ENCODE results near the gene POLR1D. TPM values are rescaled to one million over a fixed set of nuclear protein-coding genes. Genes with fewer than 3 reads are reported as not detected.
A peak's percentile ranks its signal among the peaks of the same experiment; 100 is the strongest.

Gene POLR1D
- total RNA-seq, 1 donor from 2014 or later = 127 TPM

DNA sequence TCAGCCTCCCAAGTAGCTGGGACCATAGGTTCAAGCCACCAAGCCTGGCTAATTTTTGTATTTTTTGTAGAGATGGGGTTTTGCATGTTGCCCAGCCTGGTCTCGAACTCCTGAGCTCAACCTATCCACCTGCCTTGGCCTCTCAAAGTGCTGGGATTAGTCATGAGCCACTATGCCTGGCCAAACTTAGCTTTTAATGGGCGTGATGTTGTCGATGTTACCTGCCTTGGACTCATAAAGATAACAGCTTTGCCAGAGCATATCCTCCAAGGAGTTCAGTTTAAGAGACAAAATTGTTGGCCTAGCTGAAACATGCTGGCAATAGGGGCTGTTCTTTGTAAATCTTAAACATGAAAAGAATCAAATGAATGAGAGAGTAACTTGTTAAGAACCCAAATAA is 13.1 kb downstream of the POLR1D start:
- Mint-ChIP-seq H3K36me3 (ENCODE audit: low read depth) (peaks cover 48% of the 10 kb centered on the region), H3K9me3 (no peaks in the 10 kb centered on the region), H3K27me3 (ENCODE audit: low read depth) (no peaks in the 10 kb centered on the region), H3K4me1 (ENCODE audit: low read depth) (peaks cover 48% of the 10 kb centered on the region), H3K27ac (no peak overlapping the region), H3K4me3 (ENCODE audit: low read depth) (no peak overlapping the region)
- no peak for DNase-seq (ENCODE audit: low spot score)
- intact Hi-C loops (cut with micrococcal nuclease) = no loop called here

DNA sequence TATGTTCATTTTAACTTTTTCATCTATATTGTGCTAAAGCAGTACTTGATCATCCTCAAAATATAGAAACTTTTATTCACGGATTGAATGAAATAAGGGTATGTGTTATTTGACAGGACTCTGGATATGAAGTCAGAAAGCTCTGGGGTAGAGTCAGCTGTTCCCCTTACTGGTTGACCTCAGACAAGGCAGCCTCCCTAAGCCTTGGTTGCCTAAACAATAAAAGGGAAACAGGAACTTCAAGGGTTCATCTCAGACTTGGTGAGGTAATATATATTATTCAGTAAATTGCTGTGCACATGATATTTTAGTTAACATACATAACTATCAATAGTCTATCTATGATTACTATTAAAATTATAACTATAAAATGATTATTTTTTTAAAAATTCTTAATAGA is 13.6 kb downstream of the POLR1D start:
- no peak overlapping the region for H3K4me3 Mint-ChIP-seq (ENCODE audit: low read depth)
- H3K36me3 Mint-ChIP-seq (ENCODE audit: low read depth) = peaks cover 46% of the 10 kb centered on the region
- H3K27me3 Mint-ChIP-seq (ENCODE audit: low read depth) = no peaks in the 10 kb centered on the region
- H3K9me3 Mint-ChIP-seq = no peaks in the 10 kb centered on the region
- DNase-seq (ENCODE audit: low spot score) = no peak
- no peak overlapping the region for H3K27ac Mint-ChIP-seq
- peaks cover 50% of the 10 kb centered on the region for H3K4me1 Mint-ChIP-seq (ENCODE audit: low read depth)
- intact Hi-C loops (cut with micrococcal nuclease) = no loop called here

DNA sequence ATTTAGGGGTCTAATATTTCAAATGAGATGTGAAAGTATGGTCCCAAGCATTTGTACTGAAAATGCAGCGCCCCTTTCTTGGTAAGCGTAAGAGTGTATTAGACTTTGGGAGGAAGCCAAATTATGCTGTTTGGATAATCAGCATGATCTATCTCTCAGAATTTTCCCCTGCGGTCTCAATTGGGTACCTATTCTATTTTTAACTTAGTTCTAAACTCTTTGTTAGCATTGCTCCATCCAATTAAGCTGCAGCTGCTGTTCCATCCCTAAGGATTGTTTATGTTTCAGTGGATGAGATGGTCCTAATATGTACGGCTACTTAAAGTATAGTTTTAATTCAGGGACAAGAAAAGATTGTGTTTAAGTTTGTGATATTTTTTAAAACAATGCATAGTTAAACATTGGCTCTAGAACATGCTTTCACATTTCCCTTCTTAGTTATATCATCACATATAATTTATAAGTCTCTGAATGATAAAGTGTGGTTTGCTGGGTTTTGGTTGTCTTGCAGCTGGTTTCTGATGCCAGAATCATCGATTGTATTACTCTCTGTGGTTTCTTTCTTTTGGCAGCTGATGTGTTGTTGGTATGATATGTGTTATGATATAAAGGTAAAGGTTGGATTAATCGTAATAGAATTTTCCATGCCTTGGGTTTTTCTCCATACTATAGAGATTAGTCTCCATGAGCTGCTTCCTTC is 15.0 kb downstream of the POLR1D start:
- Mint-ChIP-seq H3K4me3 (ENCODE audit: low read depth) (no peak overlapping the region), H3K9me3 (no peaks in the 10 kb centered on the region), H3K36me3 (ENCODE audit: low read depth) (peaks cover 35% of the 10 kb centered on the region), H3K4me1 (ENCODE audit: low read depth) (peaks cover 42% of the 10 kb centered on the region), H3K27me3 (ENCODE audit: low read depth) (no peaks in the 10 kb centered on the region), H3K27ac (peak overlapping the region; percentile 9)
- DNase-seq (ENCODE audit: low spot score) = no peak
- intact Hi-C loops (cut with micrococcal nuclease) = no loop called here

DNA sequence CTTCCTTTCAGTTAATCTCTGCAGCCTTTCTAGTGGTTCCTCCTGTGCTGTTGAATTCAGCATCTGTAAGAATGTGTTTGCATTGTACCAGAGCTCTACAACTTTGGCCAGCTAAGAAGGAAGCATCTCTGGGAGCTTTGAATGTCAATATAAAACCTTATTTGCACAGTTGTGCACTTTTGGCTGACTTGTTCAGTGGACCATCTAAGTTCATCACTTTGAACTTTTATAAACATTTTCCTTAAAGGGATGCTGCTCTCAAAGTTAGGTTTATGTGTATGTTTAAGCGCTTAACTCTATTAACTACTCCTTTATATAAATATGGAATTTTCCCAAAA is 15.6 kb downstream of the POLR1D start:
- Mint-ChIP-seq H3K27me3 (ENCODE audit: low read depth) (no peaks in the 10 kb centered on the region), H3K36me3 (ENCODE audit: low read depth) (peaks cover 30% of the 10 kb centered on the region), H3K27ac (peak overlapping the region; percentile 9), H3K4me1 (ENCODE audit: low read depth) (peaks cover 41% of the 10 kb centered on the region), H3K9me3 (no peaks in the 10 kb centered on the region), H3K4me3 (ENCODE audit: low read depth) (no peak overlapping the region)
- intact Hi-C loops (cut with micrococcal nuclease) = no loop called here
- no peak for DNase-seq (ENCODE audit: low spot score)

DNA sequence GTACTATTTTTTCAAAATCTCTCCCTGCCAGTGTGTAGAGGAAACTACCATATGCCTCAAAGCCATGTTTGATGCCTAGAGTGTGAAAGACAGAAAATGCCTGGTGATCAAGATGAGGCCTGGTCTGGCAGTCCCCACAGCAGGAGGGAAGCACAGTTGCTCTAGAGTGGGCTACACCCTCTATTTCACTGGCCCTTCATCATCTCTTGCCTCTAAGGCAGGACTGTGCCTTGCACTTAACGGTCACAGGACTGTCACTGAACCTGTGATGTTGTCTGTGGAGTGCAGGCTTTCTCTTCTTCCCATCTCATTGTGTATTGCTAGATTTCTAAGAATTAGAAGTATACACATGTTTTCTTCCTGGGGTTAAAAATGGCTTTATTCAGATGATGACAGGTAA is 16.3 kb downstream of the POLR1D start:
- H3K27me3 Mint-ChIP-seq (ENCODE audit: low read depth) = no peaks in the 10 kb centered on the region
- no peak overlapping the region for H3K4me3 Mint-ChIP-seq (ENCODE audit: low read depth)
- peaks cover 46% of the 10 kb centered on the region for H3K4me1 Mint-ChIP-seq (ENCODE audit: low read depth)
- peaks cover 26% of the 10 kb centered on the region for H3K36me3 Mint-ChIP-seq (ENCODE audit: low read depth)
- H3K27ac Mint-ChIP-seq = no peak overlapping the region
- intact Hi-C loops (cut with micrococcal nuclease) = no loop called here
- no peaks in the 10 kb centered on the region for H3K9me3 Mint-ChIP-seq
- DNase-seq (ENCODE audit: low spot score) = no peak

DNA sequence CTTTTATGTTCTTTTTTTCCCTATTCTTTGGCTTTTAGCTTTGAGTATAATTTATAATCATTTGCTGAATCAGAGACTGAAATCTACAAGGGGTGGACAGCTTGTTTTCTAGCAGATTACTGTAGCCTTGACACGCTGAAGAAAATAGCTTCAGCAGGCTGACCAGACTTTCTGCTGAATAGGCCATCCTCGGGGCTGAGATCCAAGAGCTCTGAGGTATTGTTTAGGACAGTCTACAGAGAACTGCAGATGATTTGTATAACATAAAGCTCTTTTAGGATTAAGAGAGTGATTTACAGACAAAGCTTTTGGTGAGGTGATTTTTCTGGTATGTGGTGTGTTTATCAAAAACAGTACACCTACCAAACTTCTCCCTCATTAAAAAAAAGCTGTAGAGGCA is 16.8 kb downstream of the POLR1D start:
- Mint-ChIP-seq H3K4me1 (ENCODE audit: low read depth) (peaks cover 51% of the 10 kb centered on the region), H3K9me3 (no peaks in the 10 kb centered on the region), H3K27ac (no peak overlapping the region), H3K4me3 (ENCODE audit: low read depth) (no peak overlapping the region), H3K27me3 (ENCODE audit: low read depth) (no peaks in the 10 kb centered on the region), H3K36me3 (ENCODE audit: low read depth) (peaks cover 28% of the 10 kb centered on the region)
- intact Hi-C loops (cut with micrococcal nuclease) = no loop called here
- DNase-seq (ENCODE audit: low spot score) = no peak

DNA sequence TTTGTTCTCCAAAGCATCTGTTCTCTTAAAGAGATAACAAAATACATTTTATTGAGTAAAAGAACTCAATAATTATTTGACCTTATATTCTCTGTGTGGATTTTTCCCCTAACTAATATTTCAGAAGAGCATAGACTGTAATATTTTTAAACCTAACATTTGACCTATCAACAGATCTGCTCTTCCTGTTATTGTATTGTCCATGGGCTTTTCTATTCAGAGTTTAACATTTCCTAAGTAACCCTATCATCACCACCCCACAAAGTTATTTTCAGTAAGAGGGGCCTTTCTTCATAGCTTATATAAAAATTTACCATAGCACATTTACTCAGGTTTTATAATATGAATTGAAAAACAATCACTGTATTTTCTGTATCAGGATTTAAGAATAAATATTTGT is 17.5 kb downstream of the POLR1D start:
- intact Hi-C loops (cut with micrococcal nuclease) = no loop called here
- Mint-ChIP-seq H3K36me3 (ENCODE audit: low read depth) (peaks cover 31% of the 10 kb centered on the region), H3K4me1 (ENCODE audit: low read depth) (peaks cover 56% of the 10 kb centered on the region)

DNA sequence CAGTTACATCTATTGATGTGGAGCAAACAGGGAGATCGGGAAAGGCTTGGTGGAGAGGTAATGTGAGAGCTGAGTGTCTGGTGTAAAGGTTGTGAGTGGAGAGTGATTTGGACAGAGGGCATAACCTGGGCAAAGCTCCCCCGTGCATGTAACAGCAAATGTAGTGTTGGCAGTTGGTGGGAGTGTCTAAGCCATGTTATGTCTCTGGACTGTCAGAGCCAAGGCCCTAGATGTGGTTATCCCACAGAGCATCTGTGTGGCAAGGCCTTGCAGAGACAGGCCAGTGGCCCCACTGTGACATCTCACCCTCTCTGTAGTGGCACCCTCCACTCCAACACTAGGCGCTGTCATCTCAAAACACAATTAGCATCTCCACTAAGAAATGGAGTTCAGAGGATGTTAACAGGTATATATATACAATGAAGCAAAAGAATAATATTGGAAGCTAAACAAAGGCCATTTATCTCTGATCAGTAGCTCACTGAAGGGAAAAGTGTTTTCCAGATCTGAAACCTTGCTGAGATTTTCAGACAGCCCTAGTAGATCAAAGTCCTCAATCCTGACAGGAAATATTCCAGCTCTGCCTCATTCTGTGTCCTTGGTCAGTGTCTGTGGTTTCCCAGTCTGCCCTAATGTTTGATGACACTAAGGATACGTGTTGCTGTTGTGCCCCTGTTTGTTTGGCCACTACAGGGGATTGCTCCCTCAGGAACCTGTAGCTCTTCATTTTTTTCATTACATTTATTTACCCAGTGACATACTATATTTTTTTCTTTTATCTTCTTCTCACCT is 20.2 kb downstream of the POLR1D start:
- H3K36me3 Mint-ChIP-seq (ENCODE audit: low read depth) = peaks cover 44% of the 10 kb centered on the region
- intact Hi-C loops (cut with micrococcal nuclease) = no loop called here
- H3K4me1 Mint-ChIP-seq (ENCODE audit: low read depth) = peaks cover 47% of the 10 kb centered on the region
- DNase-seq (ENCODE audit: low spot score) = no peak
- no peaks in the 10 kb centered on the region for H3K27me3 Mint-ChIP-seq (ENCODE audit: low read depth)
- H3K27ac Mint-ChIP-seq = no peak overlapping the region
- no peak overlapping the region for H3K4me3 Mint-ChIP-seq (ENCODE audit: low read depth)
- peaks cover 5% of the 10 kb centered on the region for H3K9me3 Mint-ChIP-seq

More for the DNA sequence above, 17.5 kb downstream of the POLR1D start:
- Mint-ChIP-seq H3K27me3 (ENCODE audit: low read depth) (no peaks in the 10 kb centered on the region), H3K9me3 (no peaks in the 10 kb centered on the region), H3K4me3 (ENCODE audit: low read depth) (no peak overlapping the region), H3K27ac (no peak overlapping the region)
- DNase-seq (ENCODE audit: low spot score) = no peak

DNA sequence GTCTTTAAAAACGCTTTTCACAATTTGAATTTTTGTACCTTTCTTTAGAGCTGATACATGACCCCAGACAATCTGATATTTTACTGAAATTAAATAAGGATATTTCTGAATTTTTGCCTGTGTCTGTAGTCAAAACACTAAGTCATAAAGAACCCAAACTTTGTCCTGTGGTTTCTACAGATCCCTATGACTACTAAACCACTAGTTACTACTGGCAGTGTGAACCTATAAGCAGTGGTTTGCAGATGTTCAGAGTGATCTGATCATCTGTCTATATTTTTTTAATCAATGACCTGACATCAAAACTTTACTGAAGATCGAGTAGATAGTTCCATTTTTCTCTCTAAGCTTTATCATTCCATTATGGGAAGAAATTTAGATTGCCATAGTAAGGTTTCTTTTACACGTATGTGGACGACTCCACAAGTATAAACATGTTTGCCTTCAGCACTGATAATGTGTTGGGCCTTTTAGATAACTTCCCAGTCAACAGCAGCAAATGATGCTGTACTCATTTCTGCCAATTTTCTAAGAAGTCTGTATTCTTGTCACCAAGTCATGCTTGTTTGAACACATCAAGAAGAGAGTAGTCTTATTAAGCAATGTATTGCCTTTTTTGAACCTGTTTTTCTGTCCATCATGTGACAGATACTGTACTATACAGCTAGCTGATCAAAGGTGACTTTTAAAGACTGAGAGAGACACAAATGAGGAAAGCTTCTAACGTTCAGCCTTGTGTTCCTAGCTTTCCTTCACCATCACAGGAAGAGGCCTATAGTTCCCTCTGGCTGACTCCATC is 21.8 kb downstream of the POLR1D start:
- Mint-ChIP-seq H3K27ac (peak overlapping the region; percentile 5), H3K9me3 (peaks cover 5% of the 10 kb centered on the region), H3K4me1 (ENCODE audit: low read depth) (peaks cover 38% of the 10 kb centered on the region), H3K27me3 (ENCODE audit: low read depth) (no peaks in the 10 kb centered on the region), H3K36me3 (ENCODE audit: low read depth) (peaks cover 44% of the 10 kb centered on the region), H3K4me3 (ENCODE audit: low read depth) (no peak overlapping the region)
- no peak for DNase-seq (ENCODE audit: low spot score)
- intact Hi-C loops (cut with micrococcal nuclease) = no loop called here

DNA sequence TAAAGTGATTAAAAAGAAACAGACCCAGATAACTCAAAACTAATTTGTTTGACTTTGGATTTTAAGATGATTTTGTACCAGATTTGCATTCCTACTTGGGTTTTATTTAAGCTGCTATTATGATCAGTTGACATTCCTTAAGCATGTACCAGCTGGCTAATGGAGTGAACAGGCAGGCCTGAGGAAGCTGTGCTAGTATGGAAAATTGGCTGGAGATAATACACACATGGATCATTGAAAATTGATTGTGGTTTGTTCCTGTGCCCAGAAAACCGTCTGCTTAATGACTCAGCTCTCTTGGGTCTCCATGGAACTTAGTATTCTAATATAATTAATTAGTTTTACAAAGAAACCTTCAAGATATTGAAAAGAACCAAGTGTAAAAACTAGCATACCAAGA is 22.6 kb downstream of the POLR1D start:
- Mint-ChIP-seq H3K9me3 (peaks cover 11% of the 10 kb centered on the region), H3K4me3 (ENCODE audit: low read depth) (no peak overlapping the region), H3K36me3 (ENCODE audit: low read depth) (peaks cover 48% of the 10 kb centered on the region), H3K27me3 (ENCODE audit: low read depth) (no peaks in the 10 kb centered on the region), H3K27ac (no peak overlapping the region), H3K4me1 (ENCODE audit: low read depth) (peaks cover 33% of the 10 kb centered on the region)
- intact Hi-C loops (cut with micrococcal nuclease) = no loop called here
- DNase-seq (ENCODE audit: low spot score) = no peak

DNA sequence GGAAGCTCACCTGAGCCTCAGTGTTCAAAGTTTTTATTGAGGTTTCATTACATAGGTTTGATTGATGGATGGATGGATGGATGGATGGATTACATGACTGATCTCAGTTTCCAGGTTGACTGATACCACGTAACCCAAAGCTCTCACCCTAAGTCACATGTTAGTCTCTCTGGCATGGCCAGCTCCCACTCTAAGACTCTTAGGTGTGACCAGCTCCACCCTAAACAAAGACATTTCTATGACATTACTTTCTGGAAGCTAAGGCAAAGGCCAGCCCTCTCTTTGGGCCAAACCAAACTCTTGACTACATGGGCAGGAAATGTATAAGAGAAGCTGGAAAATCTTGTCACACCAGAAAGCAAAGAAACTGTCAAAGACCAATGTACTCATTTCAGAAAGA is 28.6 kb downstream of the POLR1D start:
- H3K4me1 Mint-ChIP-seq (ENCODE audit: low read depth) = no peaks in the 10 kb centered on the region
- H3K27me3 Mint-ChIP-seq (ENCODE audit: low read depth) = no peaks in the 10 kb centered on the region
- H3K4me3 Mint-ChIP-seq (ENCODE audit: low read depth) = no peak overlapping the region
- intact Hi-C loops (cut with micrococcal nuclease) = no loop called here
- H3K27ac Mint-ChIP-seq = no peak overlapping the region
- peaks cover 63% of the 10 kb centered on the region for H3K36me3 Mint-ChIP-seq (ENCODE audit: low read depth)
- peaks cover 29% of the 10 kb centered on the region for H3K9me3 Mint-ChIP-seq
- no peak for DNase-seq (ENCODE audit: low spot score)

DNA sequence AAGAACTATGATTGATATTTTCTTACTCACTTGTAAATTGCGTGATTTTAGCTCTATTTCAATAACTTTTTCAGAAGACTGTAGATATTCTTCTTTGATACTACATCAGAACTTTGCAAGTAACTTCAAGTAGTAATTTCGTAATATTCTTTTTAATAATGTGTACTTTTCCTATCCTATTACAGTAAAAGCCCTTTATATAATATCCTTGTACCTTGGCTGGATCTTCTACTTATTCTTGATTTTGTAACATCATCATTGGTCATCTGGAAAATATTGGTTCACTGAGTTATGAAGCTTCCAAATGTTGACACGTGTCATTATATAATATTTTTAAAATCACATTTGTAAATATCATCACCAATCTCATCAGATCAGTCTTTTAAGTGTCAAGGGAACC is 32.4 kb downstream of the POLR1D start:
- Mint-ChIP-seq H3K4me3 (ENCODE audit: low read depth) (no peak overlapping the region), H3K27me3 (ENCODE audit: low read depth) (no peaks in the 10 kb centered on the region), H3K9me3 (peaks cover 21% of the 10 kb centered on the region), H3K4me1 (ENCODE audit: low read depth) (no peaks in the 10 kb centered on the region), H3K27ac (no peak overlapping the region), H3K36me3 (ENCODE audit: low read depth) (peaks cover 40% of the 10 kb centered on the region)
- intact Hi-C loops (cut with micrococcal nuclease) = no loop called here
- no peak for DNase-seq (ENCODE audit: low spot score)

DNA sequence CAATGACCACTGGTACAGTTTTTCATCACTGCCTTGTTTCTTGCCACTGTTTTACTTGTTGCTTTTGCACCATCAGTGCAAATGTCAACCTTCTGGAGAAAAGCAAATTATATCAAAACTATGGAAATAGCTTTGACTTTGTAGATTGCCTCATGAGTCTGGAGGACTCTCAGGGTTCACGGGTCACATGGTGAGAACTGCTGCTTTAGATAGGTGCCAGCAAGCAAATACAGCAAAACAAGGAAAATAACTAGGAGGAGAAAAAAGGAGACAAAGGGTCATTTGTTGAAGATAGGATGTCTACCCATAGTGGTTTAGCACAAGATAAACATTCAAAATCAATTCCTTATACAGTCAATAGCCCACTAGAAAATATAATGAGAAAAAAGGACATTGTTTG is 33.1 kb downstream of the POLR1D start:
- DNase-seq (ENCODE audit: low spot score) = no peak
- H3K4me3 Mint-ChIP-seq (ENCODE audit: low read depth) = no peak overlapping the region
- peaks cover 34% of the 10 kb centered on the region for H3K36me3 Mint-ChIP-seq (ENCODE audit: low read depth)
- peaks cover 2% of the 10 kb centered on the region for H3K4me1 Mint-ChIP-seq (ENCODE audit: low read depth)
- peaks cover 14% of the 10 kb centered on the region for H3K9me3 Mint-ChIP-seq
- no peak overlapping the region for H3K27ac Mint-ChIP-seq
- H3K27me3 Mint-ChIP-seq (ENCODE audit: low read depth) = no peaks in the 10 kb centered on the region
- intact Hi-C loops (cut with micrococcal nuclease) = no loop called here
